NCI-H524 treated with DMSO at 0.1 percent for 48 hours (cell line): ENCODE measurements around the gene SLC12A8.

Experiments used
- DNase-seq: peaks from one replicate; lab custom pipeline; 2025; lab: John Stamatoyannopoulos, UW

SLC12A8 gene

DNA sequence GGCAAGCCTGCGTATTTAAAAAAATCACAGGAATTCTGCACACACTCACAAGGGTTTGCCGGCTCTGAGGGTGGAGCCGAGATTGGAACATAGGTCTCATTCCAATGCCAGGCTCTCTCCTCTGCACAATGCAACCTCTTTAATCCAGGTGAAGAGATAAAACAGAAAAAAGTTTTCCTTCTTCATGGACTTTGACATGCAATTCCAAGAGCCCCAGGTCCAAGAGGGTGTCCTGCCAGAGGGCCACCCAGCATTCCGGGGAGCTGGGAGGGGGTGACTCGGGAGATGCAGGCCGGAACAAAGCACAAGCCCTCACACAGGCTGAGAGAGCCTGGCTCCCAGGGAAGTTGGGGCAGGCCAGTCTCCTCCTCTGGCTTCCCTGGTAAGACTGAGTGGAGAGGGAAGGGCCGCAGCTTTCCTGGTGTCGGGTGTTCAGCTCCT, 6.7 kb upstream of the SLC12A8 start:
- DNase-seq = no peak

DNA sequence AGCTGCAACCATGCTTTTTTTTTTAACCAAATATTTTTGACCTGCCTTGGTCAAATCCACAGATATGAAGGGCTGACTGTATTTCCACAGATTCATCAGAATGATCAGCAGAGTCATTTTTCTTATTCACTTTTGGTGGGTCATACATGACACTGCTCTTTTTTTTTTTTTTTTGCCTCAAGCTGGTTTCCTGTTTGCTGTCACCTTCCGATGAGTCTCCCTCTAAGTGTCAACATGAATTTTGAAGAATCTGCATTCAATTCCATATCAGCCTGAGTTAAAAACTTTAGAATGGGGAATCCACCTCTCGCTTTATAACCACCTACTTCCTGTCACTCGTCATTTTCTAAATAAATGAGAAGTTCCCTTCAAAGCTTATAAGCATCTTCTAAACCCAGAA, 2.2 kb upstream of the SLC12A8 start:
- no peak for DNase-seq

DNA sequence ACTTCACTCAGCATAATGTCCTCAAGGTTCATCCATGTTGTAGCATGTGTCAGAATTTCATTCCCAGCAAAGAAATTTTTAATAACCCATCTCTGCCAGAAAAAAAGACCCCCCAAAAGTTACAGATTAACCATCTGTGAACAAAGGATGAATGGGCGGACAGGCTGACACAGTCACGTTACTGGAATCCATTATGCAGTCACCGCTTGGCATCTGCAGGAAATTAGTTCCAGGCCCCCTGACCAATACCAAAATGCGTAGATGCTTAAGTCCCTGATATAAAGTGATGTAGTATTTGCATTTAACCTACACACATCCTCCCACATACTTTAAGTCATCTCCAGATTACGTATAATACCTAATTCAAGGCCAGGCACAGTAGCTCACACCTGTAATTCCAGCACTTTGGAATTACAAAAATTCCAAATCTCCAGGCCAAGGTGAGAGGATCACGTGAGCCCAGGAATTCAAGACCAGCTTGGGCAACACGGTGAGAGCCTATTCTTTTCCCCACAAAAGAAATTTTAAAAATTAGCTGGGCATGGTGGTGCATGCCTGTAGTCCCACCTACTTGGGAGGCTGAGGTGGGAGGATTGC, 1.5 kb upstream of the SLC12A8 start:
- no peak for DNase-seq

DNA sequence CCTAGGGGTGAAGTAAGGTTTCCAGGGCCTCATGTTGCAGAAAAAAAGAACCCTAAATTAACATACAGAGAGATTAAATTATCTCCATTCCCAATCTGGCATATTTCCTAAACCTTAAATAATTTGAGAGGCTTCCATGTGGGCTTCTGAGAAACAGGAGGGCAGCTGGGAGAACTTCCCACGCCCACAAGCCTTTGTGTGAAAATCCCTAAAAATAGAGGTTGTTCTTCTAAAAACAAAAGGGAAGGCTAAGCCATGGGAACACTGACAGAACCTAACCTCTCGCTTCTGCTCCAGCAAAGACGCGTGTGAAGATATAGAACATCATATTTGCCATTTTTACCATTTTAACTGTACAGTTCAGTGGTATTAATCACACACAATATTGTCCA, 812 bp upstream of the SLC12A8 start:
- DNase-seq = no peak

DNA sequence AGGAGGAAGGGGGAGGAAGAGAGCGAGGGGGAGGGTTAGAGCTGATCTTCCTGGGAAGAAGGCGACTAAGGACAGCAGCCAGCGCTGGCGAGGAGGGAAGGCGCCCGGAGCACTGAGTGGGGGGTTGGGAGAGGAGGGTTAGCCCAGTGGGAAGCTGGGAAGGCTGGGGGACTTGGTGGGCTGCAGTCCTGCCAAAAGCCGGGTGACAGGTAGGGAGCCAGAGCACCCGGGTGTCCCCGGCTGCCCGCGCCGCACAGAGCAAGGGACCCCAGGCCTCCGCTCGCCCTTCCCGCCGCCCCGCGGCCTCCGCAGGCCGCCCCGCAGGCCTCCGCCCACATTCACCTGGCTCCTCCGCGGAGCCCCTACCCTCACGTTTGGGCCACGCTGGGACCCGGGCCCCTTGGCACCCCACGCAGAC, 448 bp downstream of the SLC12A8 start:
- DNase-seq = no peak

DNA sequence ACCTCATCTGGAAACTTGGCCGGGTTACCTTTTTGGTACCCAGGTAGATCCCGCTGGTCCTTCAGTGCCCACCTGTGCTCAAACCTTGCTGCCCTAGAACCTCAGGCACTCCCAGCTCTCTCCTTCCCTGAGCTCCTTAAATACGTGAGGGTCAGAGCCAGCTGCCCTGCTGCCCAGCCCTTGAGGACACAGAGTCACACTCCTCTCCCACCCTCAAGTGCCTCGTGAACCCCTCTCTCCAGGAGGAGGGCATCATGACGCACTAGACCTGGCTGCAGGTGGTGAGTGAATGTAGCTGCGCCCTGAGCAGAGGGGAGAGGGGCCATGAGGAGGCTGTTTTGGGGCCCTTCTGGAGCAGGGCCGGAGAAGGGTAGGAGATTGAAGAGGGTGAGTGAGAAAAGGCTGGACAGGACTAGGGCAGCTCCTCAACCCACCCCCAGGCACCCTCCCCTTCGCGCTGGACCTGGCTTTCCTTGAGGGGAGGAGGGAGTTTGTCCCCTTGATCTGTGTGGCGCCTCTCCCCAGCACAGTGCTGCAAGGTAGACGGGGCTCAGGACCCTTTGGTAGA, 941 bp downstream of the SLC12A8 start:
- no peak for DNase-seq

DNA sequence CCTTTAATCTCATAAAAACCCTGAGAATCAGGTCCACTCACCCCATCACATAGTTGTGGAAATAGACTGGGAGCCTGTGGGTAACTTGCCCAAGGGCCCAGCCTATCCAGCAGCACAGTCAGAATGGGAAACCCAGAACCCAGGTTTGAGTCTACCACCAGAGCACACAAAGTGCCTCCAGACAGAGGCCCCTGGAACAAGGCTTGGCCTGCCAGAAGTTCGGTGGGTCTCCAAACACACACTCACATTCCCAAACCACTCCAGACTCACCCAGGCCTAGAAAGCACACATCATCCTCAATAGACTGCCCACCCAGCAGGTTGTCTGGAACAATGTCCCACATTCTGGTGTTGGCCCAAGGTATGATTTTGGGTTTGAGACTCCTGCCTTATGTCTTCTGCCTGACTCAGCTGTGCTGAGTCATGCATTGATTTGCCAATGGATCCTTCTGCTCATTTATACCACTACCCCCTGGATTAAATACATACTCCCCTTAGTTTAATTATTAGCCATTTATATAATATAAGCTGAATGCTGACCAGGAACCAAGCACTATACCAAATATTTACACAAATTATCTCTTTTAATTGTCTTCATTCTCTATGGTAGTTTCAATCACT, 4.5 kb downstream of the SLC12A8 start:
- DNase-seq = no peak

DNA sequence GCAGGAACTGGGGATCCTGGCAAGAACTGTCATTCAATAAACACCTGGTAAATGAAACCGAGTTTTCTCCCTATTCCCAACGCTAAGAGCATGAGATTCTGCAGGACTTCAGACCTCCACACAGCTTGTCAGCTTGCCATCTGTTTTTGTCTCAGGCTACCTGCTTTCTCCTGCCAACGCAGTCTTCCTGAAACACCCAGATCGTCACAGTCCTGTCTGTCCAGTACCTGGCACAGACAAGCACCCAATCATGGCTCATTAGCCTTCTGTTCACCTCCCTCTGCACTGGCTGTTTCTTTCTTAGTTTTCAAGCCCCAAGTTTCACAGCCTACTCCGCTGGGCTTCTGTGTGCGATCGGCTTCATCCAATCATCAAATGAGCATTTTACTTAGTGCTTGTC, 5.0 kb downstream of the SLC12A8 start:
- peak; percentile 29 for DNase-seq

DNA sequence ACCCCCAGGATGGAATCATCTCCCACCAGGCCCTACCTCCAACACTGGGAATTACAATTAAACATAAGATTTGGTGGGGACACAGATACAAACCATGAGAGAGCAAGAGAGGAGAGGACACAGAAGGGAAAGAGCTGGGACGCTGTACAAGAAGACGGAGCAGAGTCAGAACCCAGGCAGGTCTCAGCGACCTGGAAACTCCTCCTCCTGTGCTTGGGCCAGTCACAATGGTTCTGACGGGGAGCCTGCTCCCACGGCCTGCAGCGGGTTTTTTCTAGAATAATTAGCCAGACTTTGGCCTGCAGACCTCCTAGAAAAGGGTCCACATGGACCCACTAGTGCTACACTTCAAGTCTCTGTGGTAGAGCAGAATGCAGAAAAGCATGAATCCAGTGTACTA, 5.6 kb downstream of the SLC12A8 start:
- no peak for DNase-seq

DNA sequence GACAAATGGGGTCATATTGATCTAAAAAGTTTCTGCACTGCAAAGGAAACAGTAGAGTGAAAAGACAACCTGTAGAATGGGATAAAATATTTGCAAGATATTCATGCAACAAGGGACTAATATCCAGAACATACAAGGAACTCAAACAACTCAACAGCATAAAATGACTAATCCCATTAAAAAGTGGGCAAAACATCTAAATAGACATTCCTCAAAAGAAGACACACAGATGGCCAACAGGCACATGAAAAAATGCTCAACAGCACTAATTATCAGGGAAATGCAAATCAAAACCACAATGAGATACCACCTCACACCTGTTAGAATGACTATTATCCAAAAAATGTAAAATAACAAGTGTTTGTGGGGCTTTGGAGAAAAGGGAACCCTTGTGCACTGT, 8.8 kb downstream of the SLC12A8 start:
- no peak for DNase-seq

DNA sequence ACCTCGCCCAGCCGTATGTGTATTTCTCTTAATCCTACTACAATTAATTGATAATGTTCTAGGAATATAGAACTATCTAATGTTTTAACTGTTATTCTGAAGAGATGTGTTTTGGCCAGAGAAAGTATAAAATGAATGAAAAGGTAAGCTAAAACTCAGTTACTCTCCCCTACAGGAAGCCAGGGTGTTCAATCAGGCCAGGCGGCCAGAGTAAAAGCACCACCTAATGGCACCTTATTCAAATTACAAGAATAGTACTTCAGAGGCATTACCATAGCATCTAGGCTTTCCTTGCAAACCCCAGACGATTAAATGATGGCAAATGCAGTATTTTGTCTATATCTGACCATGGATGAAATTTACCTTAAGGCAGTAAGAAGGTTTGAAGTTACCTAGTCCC, 10.4 kb downstream of the SLC12A8 start:
- no peak for DNase-seq

DNA sequence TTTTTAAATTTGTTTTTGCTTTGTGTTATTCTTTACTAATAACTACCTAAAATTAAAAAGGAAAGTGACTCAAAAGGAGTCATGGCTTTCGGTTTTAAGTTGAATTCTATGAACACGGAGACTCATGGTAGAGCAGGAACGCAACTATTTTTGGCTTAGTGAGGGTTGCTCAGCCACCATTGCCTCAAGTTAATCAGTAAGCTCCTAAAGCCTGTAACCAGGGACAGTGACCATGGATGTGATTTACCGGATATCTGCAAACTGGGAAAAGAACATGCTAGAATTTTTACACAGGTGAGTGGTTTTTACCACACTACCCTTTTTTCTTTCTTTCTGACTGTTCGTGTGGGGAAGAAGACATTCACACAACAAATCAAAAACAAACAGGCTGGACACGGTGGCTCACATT, 11.8 kb downstream of the SLC12A8 start:
- no peak for DNase-seq

DNA sequence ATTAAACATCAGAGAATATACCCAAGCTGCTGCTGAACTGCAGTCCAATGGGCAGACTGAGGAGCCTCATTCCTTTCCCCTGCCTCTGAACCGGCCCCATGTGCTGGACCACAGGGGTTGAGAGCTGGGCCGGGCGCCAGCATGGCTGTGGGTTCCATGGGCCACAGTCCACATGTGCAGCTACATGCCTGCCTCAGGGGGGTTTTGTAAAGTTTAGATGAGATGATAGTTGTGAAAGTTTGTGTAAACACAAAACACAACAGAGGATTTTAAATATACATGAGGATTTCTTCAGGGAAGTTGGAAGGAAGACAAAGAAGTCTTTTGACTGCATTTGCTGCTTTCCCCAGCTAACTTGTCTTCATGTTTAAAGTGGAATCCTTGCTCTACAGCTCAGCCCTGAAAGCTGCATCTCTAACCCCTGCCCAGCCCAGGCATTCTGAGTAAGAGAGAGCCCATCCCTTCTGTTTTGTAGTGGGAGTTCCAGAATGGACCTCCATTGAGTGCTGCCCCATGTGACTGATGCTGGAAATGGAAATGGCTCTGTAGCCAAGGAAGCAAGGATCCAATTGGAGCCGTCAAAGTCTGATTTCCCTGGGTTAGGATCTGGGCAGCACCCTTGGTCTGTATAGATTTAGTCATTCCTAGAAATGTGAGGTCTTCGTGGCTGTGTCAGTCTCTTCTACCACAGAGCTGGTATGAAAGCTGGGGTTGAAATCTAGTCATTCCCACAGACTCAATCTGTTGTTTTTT, 17.5 kb downstream of the SLC12A8 start:
- DNase-seq = no peak

DNA sequence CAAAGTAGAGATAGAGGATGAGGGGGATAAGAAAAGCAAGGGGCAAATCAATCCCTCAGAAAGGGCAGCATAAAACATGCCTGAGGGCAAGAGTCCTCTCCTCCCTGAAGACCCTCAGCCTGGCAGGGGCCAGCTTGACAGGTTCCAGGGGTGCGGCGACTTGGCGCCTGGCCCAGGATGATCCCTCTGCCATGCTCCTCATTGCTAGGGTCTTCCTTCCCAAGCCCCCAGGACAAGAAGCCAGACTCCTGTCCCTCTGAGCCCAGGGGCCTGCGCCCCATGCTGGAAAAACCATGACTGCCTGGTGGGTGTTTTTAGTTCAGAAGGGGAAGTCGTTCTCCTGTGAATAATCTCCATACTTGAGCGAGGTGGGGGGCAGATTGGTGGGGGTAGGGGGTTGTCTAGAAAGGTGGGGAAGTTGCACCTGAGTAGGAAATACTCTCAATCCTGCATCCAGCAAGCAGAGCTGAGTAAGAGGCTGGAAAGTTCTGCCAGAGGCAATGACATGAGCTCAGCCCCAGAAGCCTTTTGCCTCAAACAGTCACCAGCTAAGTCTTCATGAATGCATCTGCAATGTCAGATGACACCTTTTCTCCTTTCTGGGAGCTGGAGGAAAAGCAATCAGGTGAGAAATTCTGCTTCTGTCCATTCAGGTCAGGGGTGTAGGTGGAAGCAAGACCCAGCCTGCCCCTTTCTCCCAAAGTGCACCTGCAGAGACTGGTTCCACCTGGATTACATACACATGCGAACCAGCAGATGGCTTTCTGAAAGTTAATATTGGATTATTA, 18.3 kb downstream of the SLC12A8 start:
- DNase-seq = no peak

DNA sequence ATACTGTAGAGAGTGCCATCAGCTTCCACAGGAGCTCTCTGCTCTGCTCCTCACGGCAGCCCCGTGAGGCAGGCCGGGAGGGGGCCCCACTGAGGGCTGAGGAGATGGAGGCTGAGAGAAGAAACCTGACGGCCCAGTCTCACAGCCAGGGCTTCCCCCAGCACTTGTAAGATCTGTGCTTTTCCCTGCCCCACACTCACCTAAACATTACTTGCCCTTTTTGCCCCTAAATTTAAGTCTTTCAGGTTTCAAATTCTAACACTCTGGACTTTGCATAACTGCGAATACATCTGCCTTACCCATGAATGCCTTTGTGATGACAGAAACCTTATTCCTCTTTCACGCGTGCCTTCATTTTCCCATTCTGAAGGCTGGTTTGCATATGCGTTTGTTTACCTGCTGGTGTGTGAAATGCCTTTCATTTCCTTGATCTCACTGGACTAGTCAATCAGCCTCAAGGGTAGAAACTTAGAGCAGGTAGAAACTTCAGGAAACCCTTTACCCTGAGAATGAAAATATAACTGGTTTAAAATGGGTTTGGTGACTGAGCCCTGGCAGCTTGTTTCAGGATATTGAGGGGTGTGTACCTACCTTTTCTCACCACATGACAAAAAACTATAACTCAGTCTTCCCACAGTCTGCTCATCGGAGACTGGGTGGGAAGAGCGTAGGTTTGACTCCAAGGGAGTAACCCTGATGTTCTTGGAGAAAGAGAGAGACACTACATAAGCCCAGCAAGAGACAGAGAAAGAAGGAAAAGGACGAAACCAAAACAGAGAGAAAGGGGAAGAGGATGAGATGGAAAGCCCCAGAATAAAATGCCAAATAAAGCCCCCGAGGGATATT, 20.1 kb downstream of the SLC12A8 start:
- DNase-seq = no peak

DNA sequence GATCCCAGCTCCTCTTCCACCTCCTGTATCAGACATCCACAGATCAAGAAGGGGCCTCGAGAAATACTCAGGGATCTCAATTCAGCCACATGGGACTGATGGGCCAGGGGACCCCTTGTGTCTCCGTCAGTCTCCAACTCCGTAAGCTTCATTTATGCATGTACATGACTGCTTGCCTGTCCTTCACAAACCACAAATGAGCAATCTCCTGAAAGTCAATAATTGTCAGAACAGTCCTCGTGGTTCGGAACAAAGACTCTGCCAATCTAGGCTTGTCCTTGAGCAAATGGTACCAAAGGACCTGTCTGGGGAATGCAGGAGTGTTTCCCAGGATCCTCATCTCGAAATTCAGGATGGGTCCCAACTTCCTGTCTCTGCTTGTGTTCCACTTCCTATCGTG, 20.8 kb downstream of the SLC12A8 start:
- no peak for DNase-seq

DNA sequence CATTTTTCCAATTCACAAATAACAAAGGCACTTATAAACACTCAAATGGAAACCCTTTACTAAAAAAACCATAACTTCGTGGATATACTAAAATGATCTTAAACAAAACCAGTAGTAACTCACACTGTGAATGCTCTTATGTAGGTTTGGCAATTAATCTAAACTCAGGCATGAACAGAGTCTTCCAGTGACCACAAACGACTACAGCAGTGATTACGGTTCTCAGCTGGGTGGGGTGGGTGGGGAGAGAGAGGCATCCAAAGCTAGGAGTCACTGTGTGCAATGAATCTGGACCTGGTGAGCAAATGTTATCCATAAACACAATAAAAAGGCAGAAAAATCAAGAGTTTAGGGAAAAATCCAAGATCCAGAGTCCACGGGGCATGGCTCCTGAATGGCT, 21.3 kb downstream of the SLC12A8 start:
- DNase-seq = no peak

DNA sequence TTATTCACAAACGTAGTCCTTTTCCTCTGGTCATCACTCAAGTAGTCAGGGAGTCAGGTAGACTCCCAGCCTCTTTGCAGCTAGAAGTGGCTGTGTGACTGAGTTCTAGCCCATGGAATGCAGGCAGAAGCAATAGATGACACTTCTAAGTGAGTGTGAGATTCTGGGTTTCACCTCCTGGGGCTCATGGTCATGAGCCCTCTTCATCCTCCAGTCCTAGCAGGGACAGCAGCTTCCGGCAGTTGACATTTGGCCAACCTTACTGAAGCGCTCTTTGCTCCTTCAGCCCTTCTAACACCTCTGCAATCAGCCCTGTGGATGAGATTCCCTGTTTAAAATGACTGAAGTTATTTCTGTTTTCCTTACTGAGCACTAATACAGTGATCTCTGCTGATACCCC, 21.8 kb downstream of the SLC12A8 start:
- no peak for DNase-seq

DNA sequence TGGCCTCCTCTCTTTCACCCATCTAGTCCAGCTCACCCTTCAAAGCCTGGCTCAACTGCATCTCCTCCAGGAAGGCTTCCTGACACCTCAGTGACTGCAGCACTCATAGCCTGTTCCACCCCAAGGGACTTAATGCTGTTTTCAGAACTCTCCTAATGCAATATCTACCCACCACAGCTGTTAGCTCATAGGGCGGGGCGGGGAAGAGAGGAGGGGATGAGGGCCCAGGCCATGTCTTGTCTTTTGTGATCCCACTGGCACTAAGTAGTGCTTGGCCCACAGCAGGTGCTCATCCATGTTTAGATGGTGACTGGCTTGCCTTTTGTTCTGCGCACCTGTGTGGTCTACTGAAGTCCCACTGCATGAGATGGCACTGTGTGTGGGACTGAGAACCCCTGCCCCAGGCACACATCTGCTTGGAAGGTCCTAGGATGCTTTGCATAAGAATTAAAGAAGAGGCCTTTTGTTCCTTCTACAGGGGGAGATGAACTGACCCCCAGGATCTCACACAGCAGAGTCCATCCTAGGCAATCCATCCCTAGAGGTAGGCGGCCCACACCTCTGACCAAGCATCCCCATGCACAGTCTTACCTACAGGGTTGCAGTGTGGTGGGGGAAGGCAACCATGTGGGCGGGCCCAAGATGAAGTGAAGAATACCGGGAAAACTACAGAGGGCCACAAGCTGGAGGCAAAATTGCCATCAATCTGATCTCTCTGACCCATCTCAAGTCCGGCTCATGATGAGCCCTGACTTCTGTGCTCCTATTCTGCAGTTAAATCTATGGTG, 23.0 kb downstream of the SLC12A8 start:
- DNase-seq = no peak

DNA sequence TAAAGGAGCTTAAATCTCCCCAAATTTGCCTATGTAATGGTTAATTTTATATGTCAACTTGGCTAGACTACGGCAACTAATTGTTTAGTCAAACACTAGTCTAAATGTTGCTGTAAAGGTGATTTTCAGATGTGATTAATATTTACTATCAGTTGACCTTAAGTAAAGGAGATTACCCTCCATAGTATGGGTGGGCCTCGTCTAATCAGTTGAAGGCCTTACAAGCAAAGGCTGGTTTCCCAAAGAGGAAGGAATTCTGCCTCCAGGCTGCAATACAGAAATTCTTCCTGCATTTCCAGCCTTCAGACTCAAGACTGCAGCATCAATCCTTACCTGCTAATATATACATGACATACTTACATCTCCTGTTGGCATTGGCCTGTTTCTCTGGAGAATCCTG, 23.6 kb downstream of the SLC12A8 start:
- DNase-seq = no peak

DNA sequence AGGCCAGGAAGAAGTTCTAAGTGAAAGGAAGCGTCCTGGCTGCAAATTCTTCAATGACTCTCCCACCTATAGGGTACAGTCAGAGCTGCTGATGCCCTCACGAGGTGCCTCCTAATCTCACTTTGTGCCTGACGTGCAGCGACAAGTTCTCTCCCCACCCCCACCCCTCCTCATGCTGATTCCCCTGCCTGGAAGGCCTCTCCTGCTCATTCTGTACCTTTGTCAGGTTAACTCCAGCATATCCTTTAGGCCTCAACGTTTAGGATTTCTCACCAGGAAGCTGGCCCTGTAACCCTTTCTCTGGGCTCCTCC, 25.0 kb downstream of the SLC12A8 start:
- no peak for DNase-seq
